BJ (cell line): ENCODE measurements around the gene SUMF1. TPM values are rescaled to one million over a fixed set of nuclear protein-coding genes. Genes with fewer than 3 reads are reported as not detected.
A peak's percentile ranks its signal among the peaks of the same experiment; 100 is the strongest.

Experiments
- CTCF ChIA-PET: fragments of 350-600 bp; formaldehyde crosslinking; extraction: SDS; loops from one replicate; lab custom pipeline; 2021; ENCODE audit warnings: antibody characterized with exemption, inconsistent platforms; lab: Yijun Ruan, JAX
- POLR2A ChIA-PET: fragments of 300-600 bp; sonication (Branson Sonifier 250); formaldehyde crosslinking; extraction: SDS; loops from one replicate; lab custom pipeline; 2021; ENCODE audit warnings: antibody characterized with exemption; lab: Charles Lee
- DNase-seq: peaks from one replicate; pipeline ENCODE4 v3.0.0-alpha.2; 2011; ENCODE audit warnings: low read depth
- H3K27me3 ChIP-seq: 2 replicates; pipeline ENCODE4 v1.6.0; 2011; ENCODE audit warnings: low read length; ENCODE audit not compliant: control insufficient read depth, insufficient read depth
- H3K36me3 ChIP-seq: 2 replicates; pipeline ENCODE4 v1.5.1; 2011; ENCODE audit warnings: low read length; ENCODE audit not compliant: control insufficient read depth, insufficient read depth
- H3K4me3 ChIP-seq: 2 replicates; pipeline ENCODE4 v1.5.1; 2011; ENCODE audit warnings: low read depth, mild to moderate bottlenecking, control low read depth, low read length
- CTCF ChIP-seq: IDR thresholded peaks from 2 replicates; pipeline ENCODE4 v1.5.1; 2011; ENCODE audit warnings: low read depth, mild to moderate bottlenecking, control low read depth, inconsistent platforms, low read length, moderate library complexity; ENCODE audit not compliant: insufficient read depth
- polyA minus RNA-seq: library from RNA; depleted of rRNA, polyadenylated mRNA; stranded (reverse); fragments of >200 nt; gene quantifications from 2 replicates; pipeline ENCODE4 v1.2.3, GENCODE V29; 2011; rRNA and poly(A)+ RNA removed
- polyA plus RNA-seq: library from polyadenylated mRNA; depleted of rRNA; stranded (reverse); fragments of >200 nt; gene quantifications from 2 replicates; pipeline ENCODE4 v1.2.3, GENCODE V29; 2011; rRNA removed

Gene SUMF1
- polyA plus RNA-seq (55.8 and 57.6 TPM in 2 replicates), polyA minus RNA-seq (14.8 and 26.1 TPM in 2 replicates)

DNA sequence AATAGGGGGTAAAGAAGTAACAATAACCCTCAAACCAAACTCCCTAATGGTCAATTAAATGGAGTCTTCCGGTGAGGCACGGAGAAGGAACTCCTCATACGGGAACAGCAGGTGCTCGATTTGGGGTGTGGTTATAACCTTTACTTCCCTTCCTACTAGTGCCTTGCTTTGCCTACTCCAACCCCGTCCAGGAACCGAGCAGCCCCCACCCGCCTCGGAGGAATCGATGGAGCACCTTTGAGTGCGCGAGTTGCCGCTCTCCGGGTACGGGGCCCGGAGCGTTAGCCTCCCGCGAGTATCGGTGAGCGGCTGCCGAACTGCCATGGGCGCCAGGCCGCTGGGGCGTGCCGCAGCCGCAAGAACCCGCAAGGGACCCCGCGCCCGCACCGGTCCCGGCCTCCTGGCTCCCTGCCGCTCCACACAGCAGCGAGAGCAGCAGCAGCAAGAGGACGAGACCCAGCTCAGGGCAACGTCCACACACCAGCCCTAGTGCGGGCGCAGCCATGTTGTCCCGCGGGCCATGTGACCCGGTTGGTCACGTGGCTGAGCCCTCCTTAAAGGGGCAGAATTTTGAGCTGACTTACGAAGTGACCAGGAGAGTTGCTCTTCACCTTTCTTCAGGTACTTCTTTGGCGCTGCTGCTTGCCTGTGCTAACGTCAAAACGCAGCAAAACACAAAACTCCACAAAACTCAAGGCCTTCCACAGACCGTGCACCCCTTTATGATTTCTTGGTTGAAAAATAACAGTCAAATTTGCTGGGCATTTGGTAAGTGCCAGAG, at the start of gene SUMF1:
Gene SUMF1 (minus strand): TSS at position 529 of the 781 bp plus-strand sequence. CDS start 24 bp downstream, at position 505.
- ChIA-PET POLR2A (no interaction called here), CTCF (no interaction called here)
- DNase-seq: peak; percentile 17
- TF ChIP-seq CTCF: no peak
- H3K4me3 ChIP-seq: peak within 1 kb of the TSS; percentile 81
- no peaks in the 10 kb centered on the region for H3K36me3 ChIP-seq
- H3K27me3 ChIP-seq: peaks cover 5% of the 10 kb centered on the region

- H3K27me3 ChIP-seq: no peaks in the 10 kb centered on the region; the same call in 1 of the 2 replicates
- ChIA-PET CTCF (interaction anchor here (0.9 kb wide), 1 partner anchor 18 kb away, joined by 5 read pairs; no protein-coding TSS in a partner anchor), POLR2A (no interaction called here)
- TF ChIP-seq CTCF: no peak
- no peak overlapping the region for H3K4me3 ChIP-seq
- no peaks in the 10 kb centered on the region for H3K36me3 ChIP-seq
- no peak for DNase-seq
Measured at GRCh38 chr3:4515916-4516579, 49.0 kb upstream of the SUMF1 start.

- ChIA-PET CTCF (interaction anchor here (0.9 kb wide), 1 partner anchor 20 kb away, joined by 5 read pairs; no protein-coding TSS in a partner anchor), POLR2A (no interaction called here)
- TF ChIP-seq CTCF: no peak
- no peak for DNase-seq
- Histone ChIP-seq H3K27me3 (no peaks in the 10 kb centered on the region; the same call in 1 of the 2 replicates), H3K4me3 (no peak overlapping the region), H3K36me3 (no peaks in the 10 kb centered on the region)
Measured at GRCh38 chr3:4514916-4515315, 47.8 kb upstream of the SUMF1 start.

DNA sequence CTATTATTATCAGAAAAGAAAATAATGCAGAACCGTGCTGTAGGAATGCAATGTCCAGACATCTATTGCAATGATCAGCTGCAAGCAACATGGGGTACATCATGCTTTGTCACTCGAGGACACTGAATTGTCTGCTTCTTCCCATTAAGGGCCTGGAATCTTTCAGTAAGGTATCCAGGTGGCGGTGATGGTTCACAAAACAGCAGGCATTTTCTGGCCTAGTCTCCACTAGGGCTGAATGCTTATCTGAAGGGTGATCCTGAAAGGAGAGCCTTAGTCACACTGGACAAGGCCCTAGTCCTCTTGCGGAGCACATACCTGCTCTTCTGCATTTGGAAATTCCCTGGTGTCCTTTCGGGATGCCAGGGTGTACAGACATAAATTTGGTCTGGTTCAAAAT, 47.3 kb upstream of the SUMF1 start:
- ChIA-PET CTCF (no interaction called here), POLR2A (no interaction called here)
- no peak for TF ChIP-seq CTCF
- DNase-seq: no peak
- no peaks in the 10 kb centered on the region for H3K36me3 ChIP-seq
- no peak overlapping the region for H3K4me3 ChIP-seq
- no peaks in the 10 kb centered on the region; the same call in 1 of the 2 replicates for H3K27me3 ChIP-seq

- ChIA-PET POLR2A (interaction anchor here (0.6 kb wide), 1 partner anchor 71 kb away, joined by 3 read pairs; no protein-coding TSS in a partner anchor), CTCF (no interaction called here)
- H3K36me3 ChIP-seq: no peaks in the 10 kb centered on the region
- DNase-seq: no peak
- no peak for TF ChIP-seq CTCF
- no peak overlapping the region for H3K4me3 ChIP-seq
- H3K27me3 ChIP-seq: no peaks in the 10 kb centered on the region; the same call in 1 of the 2 replicates
Measured at GRCh38 chr3:4512895-4513616, 46.0 kb upstream of the SUMF1 start.
